ENCODE measurements around the gene BTBD7.

The BTBD7 gene

DNA sequence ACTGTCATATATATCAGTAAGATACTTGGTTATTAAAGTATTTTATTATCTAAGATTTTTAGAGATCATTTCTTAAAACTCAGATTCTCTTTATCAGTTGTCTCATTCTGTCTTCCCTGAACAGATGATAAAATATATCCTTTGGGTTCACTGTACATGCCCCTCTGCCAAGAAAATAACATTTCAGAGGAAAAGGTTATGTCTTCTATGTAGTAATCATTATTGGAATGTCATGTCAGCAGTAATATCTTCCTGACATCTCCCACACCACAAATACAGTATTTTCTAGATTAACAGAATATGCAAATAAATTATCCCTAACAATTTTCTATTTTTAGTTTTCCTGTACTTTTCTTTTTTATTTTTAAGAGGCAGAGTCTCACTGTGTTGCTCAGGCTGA is 26.0 kb downstream of the BTBD7 start:
- H3K27ac ChIP-seq: no peak overlapping the region
- TF ChIP-seq, protein P1, sequence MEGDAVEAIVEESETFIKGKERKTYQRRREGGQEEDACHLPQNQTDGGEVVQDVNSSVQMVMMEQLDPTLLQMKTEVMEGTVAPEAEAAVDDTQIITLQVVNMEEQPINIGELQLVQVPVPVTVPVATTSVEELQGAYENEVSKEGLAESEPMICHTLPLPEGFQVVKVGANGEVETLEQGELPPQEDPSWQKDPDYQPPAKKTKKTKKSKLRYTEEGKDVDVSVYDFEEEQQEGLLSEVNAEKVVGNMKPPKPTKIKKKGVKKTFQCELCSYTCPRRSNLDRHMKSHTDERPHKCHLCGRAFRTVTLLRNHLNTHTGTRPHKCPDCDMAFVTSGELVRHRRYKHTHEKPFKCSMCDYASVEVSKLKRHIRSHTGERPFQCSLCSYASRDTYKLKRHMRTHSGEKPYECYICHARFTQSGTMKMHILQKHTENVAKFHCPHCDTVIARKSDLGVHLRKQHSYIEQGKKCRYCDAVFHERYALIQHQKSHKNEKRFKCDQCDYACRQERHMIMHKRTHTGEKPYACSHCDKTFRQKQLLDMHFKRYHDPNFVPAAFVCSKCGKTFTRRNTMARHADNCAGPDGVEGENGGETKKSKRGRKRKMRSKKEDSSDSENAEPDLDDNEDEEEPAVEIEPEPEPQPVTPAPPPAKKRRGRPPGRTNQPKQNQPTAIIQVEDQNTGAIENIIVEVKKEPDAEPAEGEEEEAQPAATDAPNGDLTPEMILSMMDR (conservative IDR thresholded peaks at IDR 0.05): no peak

DNA sequence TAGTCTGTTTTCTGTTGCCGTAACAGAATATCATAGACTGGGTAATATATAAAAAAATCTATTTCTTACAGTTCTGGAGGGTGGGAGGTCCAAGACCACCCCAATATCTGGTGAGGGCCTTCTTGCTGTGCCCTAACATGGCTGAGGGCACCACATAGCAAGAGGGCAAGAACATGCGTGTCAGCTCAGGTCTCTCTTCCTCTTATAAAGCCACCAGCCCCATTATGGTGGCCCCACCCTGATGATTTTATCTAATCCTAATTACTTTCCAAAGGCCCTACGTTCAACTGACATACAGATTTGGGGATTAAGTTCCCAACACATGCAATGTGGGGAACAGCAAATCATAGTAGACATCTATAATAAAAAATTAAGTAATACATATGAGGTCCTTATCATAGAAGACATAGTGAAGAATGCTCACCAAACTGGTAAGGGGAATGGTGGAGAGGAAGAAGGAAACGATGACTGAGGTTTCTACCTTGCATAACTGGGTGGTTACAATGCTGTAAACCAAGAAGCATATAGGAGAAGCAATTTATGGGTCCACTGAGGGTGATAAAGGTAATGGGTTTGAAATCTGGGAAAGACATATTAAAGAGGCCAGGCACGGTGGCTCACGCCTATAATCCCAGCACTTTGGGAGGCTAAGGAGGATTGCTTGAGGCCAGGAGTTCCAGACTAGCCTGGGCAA is 27.0 kb downstream of the BTBD7 start:
- TF ChIP-seq, protein P1 (conservative IDR thresholded peaks at IDR 0.05): no peak

DNA sequence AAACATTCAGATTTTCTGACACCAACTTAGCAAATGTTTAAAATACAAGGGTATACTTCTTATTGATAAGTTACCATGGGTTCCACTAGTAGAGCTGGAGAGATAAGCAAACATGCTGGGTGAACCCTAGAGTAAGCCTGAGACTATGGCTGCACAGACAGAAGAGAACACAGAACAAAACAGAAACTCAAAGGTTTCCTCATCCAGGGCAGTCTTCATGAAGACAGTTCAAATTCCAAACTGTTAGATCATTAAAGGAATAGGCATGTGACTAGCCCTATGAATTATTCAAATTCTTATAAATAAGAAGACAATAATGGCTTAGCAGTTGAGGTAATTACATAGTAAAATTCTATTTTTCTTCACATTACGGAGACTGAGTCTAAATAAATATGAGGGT is 28.1 kb downstream of the BTBD7 start:
- H3K27ac ChIP-seq: no peak overlapping the region
- TF ChIP-seq, protein P1 (conservative IDR thresholded peaks at IDR 0.05): no peak

More for the DNA sequence above, 27.0 kb downstream of the BTBD7 start:
- no peak overlapping the region for H3K27ac ChIP-seq

DNA sequence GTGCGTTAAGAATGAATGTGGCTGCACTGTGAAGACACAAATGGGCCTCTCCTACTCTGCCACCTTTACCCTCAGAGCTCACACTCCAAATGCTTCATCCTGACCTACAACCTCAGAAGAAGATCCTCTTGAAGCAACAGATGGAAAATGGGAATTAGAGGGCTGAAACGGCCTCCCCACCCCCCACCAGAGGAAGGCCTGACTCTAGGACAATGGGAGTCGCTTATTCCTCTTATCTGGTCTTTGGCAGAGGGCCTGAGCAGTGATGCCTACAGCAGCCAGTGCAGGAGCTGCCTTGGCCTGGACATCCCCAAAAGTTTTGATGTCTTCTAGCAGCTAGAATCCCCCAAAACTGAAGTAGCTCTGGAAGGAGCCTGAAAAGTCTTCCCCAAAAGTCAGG is 29.2 kb downstream of the BTBD7 start:
- H3K27ac ChIP-seq: no peak overlapping the region
- TF ChIP-seq, protein P1 (conservative IDR thresholded peaks at IDR 0.05): no peak

DNA sequence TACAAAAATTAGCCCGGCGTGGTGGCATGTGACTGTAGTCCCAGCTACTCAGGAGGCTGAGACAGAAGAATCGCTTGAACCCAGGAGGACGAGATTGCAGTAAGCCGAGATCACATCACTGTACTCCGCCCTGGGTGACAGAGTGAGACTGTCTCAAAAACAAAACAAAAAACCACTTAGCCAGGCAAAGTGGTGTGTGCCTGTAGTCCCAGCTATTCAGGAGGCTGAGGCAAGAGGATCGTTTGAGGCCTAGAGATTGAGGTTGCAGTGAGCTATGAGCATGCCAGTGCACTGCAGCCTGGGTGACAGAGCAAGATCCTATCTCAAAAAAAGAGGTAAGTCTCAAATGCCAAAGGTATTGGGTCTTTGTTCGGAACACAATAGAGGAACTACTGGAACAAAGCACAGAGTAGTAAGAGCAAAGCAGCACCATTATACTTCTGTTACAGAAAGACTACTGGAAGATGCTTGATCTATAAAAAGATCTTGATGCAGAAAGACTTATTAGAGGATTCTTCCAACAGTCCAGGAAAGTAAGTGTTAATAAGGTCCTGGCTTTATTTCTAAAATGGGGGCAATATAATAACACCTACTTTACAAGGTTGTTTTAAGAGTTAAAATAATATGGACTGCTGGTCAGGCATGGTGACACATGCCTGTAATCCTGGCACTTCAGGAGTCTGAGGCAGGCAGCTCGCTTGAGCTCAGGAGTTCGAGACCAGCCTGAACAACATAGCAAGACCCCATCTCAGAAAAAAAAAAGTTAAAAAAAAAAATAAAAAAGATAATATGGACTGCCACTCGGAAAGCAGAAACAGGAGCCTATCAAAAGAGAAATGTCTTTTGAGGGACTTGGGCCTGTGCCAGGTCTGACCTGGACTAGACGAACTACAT is 29.9 kb downstream of the BTBD7 start:
- no peak overlapping the region for H3K27ac ChIP-seq

DNA sequence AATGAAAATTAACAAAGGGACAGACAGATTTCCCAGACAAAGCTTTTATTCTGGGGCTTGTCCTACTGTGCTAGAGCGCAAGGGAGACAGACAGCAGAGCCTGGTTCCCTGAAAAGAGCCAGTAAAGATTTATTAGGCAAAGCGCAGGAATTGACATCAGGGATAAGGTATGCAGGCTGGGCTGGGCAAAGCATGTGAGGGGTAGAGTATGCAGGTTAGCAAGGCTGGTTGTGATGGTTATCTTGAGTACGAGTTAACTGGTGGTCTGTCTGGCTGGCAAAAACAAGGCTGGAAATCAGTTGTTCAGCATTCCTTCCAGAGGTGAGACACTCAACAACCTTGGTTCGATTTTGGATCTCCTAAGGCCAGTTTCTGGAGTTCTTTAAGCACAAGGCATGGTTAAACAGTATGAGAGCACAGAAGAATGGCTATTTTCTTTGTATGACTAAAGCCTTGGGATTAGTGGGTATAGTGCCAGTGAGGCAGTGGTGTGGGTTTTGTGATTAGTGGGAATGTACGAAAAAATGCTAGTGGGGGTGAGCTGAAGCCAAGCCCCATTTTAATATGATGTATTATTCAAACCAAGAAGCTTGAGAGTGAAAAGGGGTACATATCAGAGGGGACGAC is 30.9 kb downstream of the BTBD7 start:
- TF ChIP-seq, protein P1 (conservative IDR thresholded peaks at IDR 0.05): no peak
- H3K27ac ChIP-seq: no peak overlapping the region

More for the DNA sequence above, 29.9 kb downstream of the BTBD7 start:
- TF ChIP-seq, protein P1 (conservative IDR thresholded peaks at IDR 0.05): no peak

DNA sequence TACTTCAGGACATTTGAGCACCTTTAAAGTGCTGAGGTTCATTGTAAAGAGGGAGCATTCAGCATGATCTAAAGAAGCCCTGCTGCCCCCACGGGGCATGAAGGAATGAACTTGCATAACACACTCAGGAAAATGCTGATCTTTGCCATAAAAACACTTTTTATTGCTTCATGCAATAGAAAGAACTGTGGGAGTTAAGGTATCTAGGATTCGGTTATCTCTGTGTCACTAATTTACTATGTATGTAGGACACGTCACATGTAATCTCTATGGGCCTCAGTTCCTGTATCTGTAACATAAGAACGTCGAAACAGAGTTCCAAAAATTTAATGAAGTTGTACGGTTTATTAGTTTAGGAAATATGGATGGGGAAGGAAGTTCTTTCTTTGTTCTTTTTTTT is 33.0 kb downstream of the BTBD7 start:
- TF ChIP-seq, protein P1 (conservative IDR thresholded peaks at IDR 0.05): no peak

More for the DNA sequence above, 33.0 kb downstream of the BTBD7 start:
- no peak overlapping the region for H3K27ac ChIP-seq

Measured in VCaP (cell line).